Fibroblast of lung (primary cell): ENCODE results near the gene ZNF334.

ENCODE experiments used
- EZH2 ChIP-seq: IDR thresholded peaks from 2 replicates; pipeline ENCODE4 v1.5.1; 2012; ENCODE audit warnings: low read length, control low read depth, mild to moderate bottlenecking; ENCODE audit errors: missing control alignments
- TF ChIP-seq, protein P1 (sequence below), 2 donors: IDR thresholded peaks in 1 of 2; conservative IDR thresholded peaks in 1 of 2; 1 replicate in 1 of 2; 2 replicates in 1 of 2; pipeline ENCODE4 v1.5.1; 2011 to 2012; ENCODE audit warnings: low read length in 2 of 2, control low read depth in 1 of 2, inconsistent platforms in 1 of 2, low read depth in 1 of 2, mild to moderate bottlenecking in 1 of 2

DNA sequence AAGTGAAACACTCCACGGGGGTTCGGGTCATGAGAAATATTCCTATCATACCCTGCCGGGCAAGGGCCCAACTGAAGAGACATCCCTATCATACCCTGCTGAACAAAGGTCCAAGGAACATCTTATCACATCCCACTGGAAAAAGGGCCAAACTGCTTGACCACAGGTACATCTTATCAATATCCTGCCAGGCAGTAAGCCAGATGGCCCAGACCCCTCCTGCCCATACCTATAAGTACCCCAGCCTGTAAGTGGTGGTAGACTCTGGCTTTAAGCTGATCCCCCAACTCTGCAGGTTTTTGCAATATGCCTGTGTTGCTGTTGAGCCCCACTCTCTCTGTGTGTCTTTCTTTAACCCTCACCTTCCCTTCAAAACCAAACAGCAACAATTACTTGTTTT lies 51.6 kb downstream of the ZNF334 start:
- TF ChIP-seq, protein P1, sequence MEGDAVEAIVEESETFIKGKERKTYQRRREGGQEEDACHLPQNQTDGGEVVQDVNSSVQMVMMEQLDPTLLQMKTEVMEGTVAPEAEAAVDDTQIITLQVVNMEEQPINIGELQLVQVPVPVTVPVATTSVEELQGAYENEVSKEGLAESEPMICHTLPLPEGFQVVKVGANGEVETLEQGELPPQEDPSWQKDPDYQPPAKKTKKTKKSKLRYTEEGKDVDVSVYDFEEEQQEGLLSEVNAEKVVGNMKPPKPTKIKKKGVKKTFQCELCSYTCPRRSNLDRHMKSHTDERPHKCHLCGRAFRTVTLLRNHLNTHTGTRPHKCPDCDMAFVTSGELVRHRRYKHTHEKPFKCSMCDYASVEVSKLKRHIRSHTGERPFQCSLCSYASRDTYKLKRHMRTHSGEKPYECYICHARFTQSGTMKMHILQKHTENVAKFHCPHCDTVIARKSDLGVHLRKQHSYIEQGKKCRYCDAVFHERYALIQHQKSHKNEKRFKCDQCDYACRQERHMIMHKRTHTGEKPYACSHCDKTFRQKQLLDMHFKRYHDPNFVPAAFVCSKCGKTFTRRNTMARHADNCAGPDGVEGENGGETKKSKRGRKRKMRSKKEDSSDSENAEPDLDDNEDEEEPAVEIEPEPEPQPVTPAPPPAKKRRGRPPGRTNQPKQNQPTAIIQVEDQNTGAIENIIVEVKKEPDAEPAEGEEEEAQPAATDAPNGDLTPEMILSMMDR (conservative IDR thresholded peaks at IDR 0.05 in 1 of 2, IDR thresholded peaks at IDR 0.05 in 1 of 2; ENCODE audit: low read depth in 1 of 2, low read length in 2 of 2), result no peak
- TF ChIP-seq EZH2, result no peak
